ENCODE measurements around the gene STXBP1. TPM values are rescaled to one million over a fixed set of nuclear protein-coding genes. Genes with fewer than 3 reads are reported as not detected.

The STXBP1 gene
- total RNA-seq, 1 donor: 19.9 TPM

DNA sequence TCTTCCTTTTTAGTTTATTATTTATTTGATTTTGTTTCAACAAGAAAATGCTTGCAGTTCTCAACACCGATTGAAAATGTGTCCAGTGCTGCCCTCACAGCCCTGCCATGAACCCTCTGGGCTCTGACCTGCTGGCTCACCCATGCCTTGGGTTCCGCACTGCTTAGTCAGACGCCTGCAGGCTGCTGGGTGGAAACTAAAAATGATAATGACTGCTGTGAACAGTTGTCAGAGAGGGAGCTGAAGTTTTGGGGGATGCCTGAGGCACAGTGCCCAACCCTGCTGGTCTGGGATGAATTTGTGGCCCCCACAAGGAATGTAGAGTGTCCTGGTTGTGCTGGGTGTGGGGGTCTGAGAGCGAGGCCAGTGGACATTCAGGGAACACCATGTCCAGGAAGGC is 72.5 kb downstream of the STXBP1 start:
- Histone ChIP-seq H3K4me3 (ENCODE audit: insufficient read depth, low read length) (no peak overlapping the region), H3K4me2 (ENCODE audit: insufficient read depth, low read length) (peak overlapping the region; percentile 69), H3K36me3 (ENCODE audit: insufficient read depth, low read length) (peaks cover 36% of the 10 kb centered on the region), H3K27me3 (ENCODE audit: insufficient read depth, low read length) (no peaks in the 10 kb centered on the region), H4K20me1 (ENCODE audit: insufficient read depth, low read length) (no peaks in the 10 kb centered on the region), H3K27ac (ENCODE audit: low read depth, low read length) (peak overlapping the region; percentile 87), H3K79me2 (ENCODE audit: insufficient read depth, low read length) (no peaks in the 10 kb centered on the region), H3K4me1 (ENCODE audit: insufficient read depth, low read length) (peaks cover 19% of the 10 kb centered on the region), H3K9me3 (ENCODE audit: low read depth, low read length) (no peaks in the 10 kb centered on the region), H2AFZ (ENCODE audit: low read length) (no peak overlapping the region)
- peak; percentile 96 for DNase-seq (ENCODE audit: insufficient read length, low spot score, missing footprints)
- TF ChIP-seq, protein P1, sequence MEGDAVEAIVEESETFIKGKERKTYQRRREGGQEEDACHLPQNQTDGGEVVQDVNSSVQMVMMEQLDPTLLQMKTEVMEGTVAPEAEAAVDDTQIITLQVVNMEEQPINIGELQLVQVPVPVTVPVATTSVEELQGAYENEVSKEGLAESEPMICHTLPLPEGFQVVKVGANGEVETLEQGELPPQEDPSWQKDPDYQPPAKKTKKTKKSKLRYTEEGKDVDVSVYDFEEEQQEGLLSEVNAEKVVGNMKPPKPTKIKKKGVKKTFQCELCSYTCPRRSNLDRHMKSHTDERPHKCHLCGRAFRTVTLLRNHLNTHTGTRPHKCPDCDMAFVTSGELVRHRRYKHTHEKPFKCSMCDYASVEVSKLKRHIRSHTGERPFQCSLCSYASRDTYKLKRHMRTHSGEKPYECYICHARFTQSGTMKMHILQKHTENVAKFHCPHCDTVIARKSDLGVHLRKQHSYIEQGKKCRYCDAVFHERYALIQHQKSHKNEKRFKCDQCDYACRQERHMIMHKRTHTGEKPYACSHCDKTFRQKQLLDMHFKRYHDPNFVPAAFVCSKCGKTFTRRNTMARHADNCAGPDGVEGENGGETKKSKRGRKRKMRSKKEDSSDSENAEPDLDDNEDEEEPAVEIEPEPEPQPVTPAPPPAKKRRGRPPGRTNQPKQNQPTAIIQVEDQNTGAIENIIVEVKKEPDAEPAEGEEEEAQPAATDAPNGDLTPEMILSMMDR (IDR thresholded peaks at IDR 0.05; ENCODE audit: extremely low read depth, low read depth, low read length): no peak

DNA sequence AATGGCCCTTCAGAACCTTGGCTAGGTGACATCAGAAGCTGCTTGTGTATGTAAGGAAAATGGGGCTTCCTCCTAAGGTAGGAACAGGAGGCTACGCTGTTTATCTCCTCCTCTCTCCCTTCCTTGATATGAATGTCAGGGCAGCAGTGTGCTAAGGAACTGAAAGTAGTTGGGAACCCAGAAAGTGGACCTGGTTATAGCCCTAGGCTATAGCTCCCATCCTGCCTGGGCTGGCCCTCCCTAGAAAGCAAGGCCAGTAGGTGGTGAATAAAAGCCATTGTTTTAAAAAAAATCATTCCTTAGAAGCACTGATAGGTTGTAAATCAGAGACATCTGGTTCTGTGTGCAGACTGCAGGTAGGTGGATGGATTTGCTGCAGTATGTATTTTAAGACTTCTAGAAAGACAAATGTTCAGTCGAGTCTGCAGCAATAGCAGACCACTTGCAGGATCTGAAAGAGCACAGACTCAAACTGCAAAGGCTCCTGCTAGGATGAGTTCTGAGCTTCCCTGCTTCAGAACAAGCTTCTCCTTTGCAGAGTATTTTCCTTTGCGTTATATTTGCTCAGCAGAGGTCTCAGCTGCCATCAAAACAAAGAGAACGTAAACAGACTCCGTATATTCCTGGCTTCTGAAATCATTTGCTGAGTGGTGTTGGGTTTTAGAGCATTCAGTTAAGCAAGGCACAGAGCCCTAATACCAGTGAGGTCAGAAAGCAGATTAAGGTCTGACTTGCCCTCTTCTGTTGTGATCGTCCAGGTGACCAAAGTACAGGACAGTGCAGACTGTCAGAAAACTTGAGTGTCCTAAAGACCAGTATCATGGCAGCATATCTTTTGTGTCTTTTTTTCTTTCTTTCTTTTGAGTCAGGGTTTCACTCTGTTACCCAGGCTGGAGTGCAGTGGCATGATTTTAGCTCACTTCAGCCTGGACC is 74.7 kb downstream of the STXBP1 start:
- H3K4me3 ChIP-seq (ENCODE audit: insufficient read depth, low read length): no peak overlapping the region
- H4K20me1 ChIP-seq (ENCODE audit: insufficient read depth, low read length): no peaks in the 10 kb centered on the region
- peaks cover 19% of the 10 kb centered on the region for H3K4me1 ChIP-seq (ENCODE audit: insufficient read depth, low read length)
- peak; percentile 21 for DNase-seq (ENCODE audit: insufficient read length, low spot score, missing footprints)
- no peaks in the 10 kb centered on the region for H3K9me3 ChIP-seq (ENCODE audit: low read depth, low read length)
- peaks cover 29% of the 10 kb centered on the region for H3K36me3 ChIP-seq (ENCODE audit: insufficient read depth, low read length)
- no peaks in the 10 kb centered on the region for H3K27me3 ChIP-seq (ENCODE audit: insufficient read depth, low read length)
- H3K4me2 ChIP-seq (ENCODE audit: insufficient read depth, low read length): no peak overlapping the region
- no peak overlapping the region for H3K27ac ChIP-seq (ENCODE audit: low read depth, low read length)
- H2AFZ ChIP-seq (ENCODE audit: low read length): no peak overlapping the region
- no peaks in the 10 kb centered on the region for H3K79me2 ChIP-seq (ENCODE audit: insufficient read depth, low read length)
- TF ChIP-seq, protein P1 (IDR thresholded peaks at IDR 0.05; ENCODE audit: extremely low read depth, low read depth, low read length): no peak

DNA sequence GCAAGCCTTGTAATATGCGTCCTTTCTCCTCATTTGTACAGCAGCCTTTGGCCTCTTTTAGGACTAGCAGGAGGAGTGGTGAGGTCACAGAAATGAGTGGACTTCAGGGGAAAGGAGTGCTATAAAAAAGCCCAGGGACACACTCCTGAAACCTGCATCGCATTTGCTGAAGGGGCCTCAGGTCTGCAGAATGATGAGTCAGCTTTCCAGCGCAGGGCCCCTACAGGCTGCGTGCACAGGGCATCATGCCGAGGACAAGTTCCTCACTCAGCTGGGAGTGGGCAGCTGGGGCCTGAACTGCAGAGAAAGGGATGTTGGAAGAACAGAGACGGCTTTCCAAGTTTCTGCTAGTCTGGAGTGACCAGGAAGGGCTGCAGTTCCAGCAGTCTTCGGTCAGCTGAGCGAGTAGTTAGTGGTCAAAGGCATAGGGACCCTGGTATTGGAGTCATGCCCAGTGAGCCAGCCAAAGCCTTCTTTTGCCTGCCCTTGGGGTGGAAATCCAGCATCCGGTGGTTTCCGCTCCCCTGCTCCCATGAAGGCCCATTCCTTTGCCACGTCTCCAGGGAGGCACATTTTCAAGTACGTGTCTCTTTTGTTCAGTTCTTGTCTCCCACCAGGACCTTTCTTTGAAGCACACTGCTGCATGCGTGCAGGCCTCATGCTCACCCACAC is 77.4 kb downstream of the STXBP1 start:
- Histone ChIP-seq H3K4me1 (ENCODE audit: insufficient read depth, low read length) (peaks cover 6% of the 10 kb centered on the region), H4K20me1 (ENCODE audit: insufficient read depth, low read length) (no peaks in the 10 kb centered on the region), H3K36me3 (ENCODE audit: insufficient read depth, low read length) (peaks cover 18% of the 10 kb centered on the region), H2AFZ (ENCODE audit: low read length) (no peak overlapping the region), H3K79me2 (ENCODE audit: insufficient read depth, low read length) (no peaks in the 10 kb centered on the region), H3K27me3 (ENCODE audit: insufficient read depth, low read length) (no peaks in the 10 kb centered on the region), H3K9me3 (ENCODE audit: low read depth, low read length) (no peaks in the 10 kb centered on the region), H3K27ac (ENCODE audit: low read depth, low read length) (no peak overlapping the region), H3K4me3 (ENCODE audit: insufficient read depth, low read length) (no peak overlapping the region), H3K4me2 (ENCODE audit: insufficient read depth, low read length) (no peak overlapping the region)
- peak; percentile 49 for DNase-seq (ENCODE audit: insufficient read length, low spot score, missing footprints)
- TF ChIP-seq, protein P1 (IDR thresholded peaks at IDR 0.05; ENCODE audit: extremely low read depth, low read depth, low read length): no peak

DNA sequence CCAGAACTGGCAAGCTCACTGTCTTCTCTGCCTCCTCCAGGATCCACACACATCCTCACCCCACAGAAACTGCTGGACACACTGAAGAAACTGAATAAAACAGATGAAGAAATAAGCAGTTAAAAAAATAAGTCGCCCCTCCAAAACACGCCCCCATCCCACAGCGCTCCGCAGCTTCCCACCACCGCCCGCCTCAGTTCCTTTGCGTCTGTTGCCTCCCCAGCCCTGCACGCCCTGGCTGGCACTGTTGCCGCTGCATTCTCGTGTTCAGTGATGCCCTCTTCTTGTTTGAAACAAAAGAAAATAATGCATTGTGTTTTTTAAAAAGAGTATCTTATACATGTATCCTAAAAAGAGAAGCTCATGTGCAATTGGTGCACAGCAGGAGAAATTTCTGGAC is 78.7 kb downstream of the STXBP1 start:
- no peak overlapping the region for H2AFZ ChIP-seq (ENCODE audit: low read length)
- no peak for DNase-seq (ENCODE audit: insufficient read length, low spot score, missing footprints)
- H4K20me1 ChIP-seq (ENCODE audit: insufficient read depth, low read length): no peaks in the 10 kb centered on the region
- no peaks in the 10 kb centered on the region for H3K79me2 ChIP-seq (ENCODE audit: insufficient read depth, low read length)
- H3K36me3 ChIP-seq (ENCODE audit: insufficient read depth, low read length): peaks cover 18% of the 10 kb centered on the region
- H3K4me3 ChIP-seq (ENCODE audit: insufficient read depth, low read length): no peak overlapping the region
- TF ChIP-seq, protein P1 (IDR thresholded peaks at IDR 0.05; ENCODE audit: extremely low read depth, low read depth, low read length): no peak
- no peak overlapping the region for H3K27ac ChIP-seq (ENCODE audit: low read depth, low read length)
- H3K4me2 ChIP-seq (ENCODE audit: insufficient read depth, low read length): no peak overlapping the region
- H3K4me1 ChIP-seq (ENCODE audit: insufficient read depth, low read length): no peaks in the 10 kb centered on the region
- no peaks in the 10 kb centered on the region for H3K9me3 ChIP-seq (ENCODE audit: low read depth, low read length)
- no peaks in the 10 kb centered on the region for H3K27me3 ChIP-seq (ENCODE audit: insufficient read depth, low read length)
